HL-60/S4 treated with phorbol 12-myristate 13-acetate at 8.2 ng/mL for 4 days and 3 days (cell line): ENCODE results near the gene ATP2C1.
"Not testable (repeated sequence)": the region's sequence is repeated elsewhere in the genome, so short reads cannot be mapped to it uniquely, and the experiment has no call there.

ENCODE experiments used
- in situ Hi-C: fragments of 300-500 bp; cut with MboI; formaldehyde crosslinking; loops from 2 replicates; pipeline ENCODE4 v1.15.0; 2022; ENCODE audit warnings: low sequenced_read_pairs

Gene ATP2C1, protein sequence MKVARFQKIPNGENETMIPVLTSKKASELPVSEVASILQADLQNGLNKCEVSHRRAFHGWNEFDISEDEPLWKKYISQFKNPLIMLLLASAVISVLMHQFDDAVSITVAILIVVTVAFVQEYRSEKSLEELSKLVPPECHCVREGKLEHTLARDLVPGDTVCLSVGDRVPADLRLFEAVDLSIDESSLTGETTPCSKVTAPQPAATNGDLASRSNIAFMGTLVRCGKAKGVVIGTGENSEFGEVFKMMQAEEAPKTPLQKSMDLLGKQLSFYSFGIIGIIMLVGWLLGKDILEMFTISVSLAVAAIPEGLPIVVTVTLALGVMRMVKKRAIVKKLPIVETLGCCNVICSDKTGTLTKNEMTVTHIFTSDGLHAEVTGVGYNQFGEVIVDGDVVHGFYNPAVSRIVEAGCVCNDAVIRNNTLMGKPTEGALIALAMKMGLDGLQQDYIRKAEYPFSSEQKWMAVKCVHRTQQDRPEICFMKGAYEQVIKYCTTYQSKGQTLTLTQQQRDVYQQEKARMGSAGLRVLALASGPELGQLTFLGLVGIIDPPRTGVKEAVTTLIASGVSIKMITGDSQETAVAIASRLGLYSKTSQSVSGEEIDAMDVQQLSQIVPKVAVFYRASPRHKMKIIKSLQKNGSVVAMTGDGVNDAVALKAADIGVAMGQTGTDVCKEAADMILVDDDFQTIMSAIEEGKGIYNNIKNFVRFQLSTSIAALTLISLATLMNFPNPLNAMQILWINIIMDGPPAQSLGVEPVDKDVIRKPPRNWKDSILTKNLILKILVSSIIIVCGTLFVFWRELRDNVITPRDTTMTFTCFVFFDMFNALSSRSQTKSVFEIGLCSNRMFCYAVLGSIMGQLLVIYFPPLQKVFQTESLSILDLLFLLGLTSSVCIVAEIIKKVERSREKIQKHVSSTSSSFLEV

DNA sequence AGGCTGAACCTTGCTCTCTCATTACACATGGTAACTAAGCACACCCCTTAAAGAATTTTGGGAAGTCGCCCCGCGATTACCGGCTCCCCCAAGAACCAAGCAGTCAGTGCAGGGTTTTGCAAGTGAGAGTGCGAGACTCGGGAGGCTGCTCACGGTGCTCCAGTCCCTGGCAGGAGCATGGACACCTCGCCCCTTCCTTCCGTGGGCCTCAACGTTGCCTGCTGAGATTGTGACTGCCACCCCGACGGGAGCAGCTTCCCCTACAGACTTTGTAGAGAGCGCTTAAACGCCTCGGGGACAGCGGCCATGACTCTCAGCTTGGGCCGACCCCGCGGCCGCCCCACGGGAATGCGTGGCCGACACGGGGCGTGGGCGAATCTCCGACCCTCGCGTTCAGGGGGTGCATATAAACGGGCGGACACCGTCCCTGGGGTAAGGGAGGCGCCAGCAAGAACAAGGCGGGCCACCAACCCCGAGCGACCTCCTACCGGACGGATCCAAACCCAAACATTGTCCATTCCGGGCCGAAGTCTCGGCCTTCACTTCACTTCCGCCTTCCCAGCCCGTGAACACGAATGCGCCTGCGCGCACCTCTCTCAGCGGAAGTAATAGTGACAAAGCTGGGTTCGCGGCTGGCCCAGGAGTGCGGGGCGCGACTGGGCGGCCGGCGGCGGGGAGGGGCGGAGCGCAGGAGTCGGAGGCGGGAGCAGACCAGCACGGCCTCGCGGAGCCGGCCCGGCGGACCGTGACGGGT lies at the start of gene ATP2C1:
TSS of gene ATP2C1 (plus strand) at position 709 of the 754 bp plus-strand sequence. CDS start 686 bp downstream, outside the sequence.
- in situ Hi-C loops: loop anchor here (10.0 kb wide), 1 partner anchor 129 kb away; no protein-coding TSS in a partner anchor

DNA sequence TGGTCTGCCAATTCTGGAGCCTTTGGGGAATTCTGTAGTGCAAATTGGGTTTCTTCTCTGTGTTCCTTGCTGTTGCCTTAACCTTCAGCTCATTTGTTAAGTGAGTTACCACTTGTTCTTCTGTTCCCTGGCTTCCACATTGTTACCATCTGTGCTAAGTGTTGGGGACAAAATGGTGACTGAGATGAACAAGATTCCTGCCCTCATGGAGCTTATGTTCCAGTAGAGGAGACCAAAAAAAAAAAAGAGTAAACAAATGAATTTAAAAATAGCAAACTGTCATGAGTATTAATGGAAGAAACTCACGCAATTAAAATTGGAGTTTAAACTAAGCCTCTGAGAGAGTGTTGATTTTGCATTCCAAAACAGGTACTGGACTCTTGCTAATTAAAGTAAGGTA lies 49.4 kb upstream of the ATP2C1 start:
- in situ Hi-C loops: no loop called here

DNA sequence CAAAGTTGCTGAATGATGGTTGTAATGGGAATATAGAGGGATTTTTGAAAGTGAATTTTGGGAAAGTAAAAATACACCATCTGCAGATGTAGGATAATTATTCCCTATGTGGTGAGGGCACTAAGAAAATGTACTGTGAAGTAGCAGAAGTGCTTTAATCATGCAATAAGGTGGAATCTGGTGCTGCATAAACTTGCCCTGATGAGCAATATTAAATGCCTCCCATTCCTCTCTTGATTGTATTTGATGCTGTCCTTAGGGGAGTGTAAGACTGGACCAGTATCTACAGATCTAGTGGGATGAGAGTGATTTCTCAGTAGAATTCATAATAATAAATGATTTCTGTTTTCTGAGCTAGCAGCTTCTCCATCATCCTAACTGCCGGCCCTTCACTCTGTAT lies 47.7 kb upstream of the ATP2C1 start:
- in situ Hi-C loops: no loop called here

DNA sequence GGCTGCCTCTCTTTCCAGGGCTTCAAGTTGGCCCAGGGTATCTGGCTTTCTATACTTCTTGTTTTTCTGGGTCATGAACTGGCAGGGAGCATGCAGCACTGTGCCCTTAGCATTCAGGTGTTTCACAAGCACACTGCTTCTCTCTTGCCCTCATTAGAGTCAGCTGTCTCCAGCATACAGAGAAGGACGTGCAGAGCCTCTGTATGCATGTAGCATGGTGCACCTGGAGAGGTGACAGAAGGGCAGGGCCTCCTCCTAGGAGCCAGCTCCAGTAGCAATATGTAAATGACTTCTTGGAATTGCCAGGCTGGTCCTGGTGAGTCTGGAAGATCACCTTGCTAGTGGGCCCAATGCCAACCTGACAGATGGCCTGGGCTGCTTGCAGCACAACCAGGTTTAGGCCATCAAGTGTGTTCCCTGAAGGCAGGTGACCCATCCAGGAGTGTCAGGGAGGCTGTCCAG lies 44.8 kb upstream of the ATP2C1 start:
- in situ Hi-C loops: no loop called here

DNA sequence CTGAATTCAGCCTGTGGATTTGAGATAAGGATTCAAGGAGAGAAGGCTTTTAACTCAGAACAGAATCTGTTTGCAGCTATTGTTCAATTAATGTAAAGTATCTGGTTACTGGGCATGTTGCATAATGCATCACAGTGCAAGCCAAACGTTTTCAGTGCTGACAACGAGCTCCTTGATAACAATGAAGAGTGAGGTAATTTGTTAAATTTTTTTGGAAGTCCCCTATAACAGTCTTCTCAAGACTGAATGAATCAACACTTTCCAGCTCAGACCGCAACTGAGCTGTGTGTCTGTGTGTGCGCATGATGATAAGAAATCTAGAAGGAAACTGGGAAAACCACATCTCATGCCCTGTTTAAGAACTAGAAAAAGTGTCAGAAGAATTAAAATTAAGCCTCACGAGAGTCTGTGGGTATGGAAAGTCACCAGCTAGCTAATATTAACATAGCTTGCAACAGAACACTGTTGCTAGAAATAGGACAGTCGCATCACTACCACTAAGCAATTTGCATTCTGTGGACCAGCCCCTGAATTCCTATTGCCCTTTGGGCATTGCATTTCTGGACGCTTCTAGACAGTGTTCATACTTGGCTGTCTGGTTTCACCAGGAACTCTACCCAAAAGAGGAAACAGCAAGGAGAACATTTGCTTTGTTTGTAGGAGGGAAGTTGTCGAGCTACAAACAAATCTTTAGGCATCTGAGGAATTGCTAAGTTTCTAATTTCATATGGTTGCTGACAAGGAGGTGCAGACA lies 43.7 kb upstream of the ATP2C1 start:
- in situ Hi-C loops: no loop called here

DNA sequence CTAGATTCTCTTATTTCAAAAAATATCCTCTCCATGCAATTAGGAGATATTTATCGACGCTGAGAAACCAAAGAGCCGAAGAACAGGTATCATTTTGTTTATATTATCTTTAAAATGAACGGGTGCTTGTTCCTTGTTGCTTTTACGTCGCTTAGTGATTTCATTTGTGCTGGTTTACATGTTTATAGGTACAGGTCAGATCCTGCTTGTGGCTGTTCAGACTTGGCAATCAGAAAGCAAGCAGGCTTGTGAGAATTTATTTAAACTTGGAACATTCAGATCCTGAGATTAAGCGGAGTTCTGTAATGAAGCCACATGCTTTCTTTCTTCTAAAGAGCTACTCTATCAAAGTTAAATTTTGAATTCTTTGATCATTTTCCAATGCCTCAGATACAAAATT lies 43.0 kb upstream of the ATP2C1 start:
- in situ Hi-C loops: no loop called here

DNA sequence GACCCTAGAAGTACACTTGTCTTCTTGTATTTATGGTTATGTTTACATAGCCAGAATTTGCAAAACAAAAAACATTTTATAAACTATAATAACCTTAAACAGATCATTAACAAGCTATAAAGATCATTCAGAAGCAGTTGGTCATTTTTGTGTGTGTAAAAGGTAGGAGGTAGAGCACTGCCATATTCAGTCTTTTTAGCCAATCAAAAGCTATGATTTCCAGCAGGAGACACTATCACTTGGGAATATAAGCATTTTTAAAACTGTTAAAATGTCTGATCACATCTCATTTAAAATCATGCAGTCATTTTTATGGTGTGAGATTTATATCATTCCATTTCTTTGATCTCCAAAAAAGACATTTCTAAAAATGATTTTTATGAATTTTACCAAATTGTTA lies 42.6 kb upstream of the ATP2C1 start:
- in situ Hi-C loops: no loop called here

DNA sequence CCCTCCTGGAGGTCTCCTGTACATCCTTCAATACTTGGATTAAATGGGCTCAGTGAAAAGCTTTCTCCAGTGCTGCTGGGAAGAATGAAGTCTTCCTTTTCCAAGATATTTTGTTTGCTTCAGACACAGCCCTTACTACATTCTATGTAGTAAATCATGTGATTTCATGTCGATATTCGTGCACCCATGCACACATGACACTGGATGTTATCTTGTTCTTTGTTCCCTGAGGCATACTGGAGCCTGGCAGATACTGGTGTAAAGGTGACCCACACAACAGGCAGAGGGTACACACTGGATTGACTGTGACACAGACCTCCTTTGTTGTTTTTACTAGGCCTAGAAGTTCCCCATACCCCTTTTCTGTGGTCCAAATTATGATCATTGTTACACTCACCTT lies 40.3 kb upstream of the ATP2C1 start:
- in situ Hi-C loops: no loop called here

DNA sequence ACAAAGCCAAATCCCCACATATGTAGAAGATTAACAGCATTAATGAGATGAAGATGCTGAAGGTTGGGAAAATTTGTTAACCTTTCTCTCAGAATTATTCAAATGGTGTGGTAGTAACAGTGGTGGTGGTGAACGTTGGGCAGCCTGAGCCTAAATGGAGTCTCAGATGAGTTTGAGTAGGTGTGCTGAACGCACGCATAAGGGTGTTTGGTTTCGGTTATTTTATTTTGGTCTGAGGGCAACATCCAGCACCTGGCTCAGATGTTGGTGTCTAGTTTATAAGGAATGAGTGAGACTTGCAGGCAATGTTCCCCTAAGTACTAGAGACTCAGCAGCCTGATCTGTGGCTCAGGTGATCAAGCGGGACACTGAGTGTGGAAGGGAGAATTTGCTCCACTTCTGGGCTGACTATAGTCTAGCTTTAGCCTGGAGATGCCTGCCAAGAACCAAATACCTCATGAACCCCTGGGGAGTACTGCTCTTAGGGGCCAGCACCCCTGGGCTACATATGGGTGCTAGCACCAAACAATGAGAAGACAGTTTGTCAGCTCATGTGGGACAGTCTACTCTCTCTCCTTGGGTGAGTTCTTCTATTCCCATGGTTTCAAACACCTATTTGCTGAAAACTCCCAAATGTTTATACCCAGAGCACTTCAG lies 39.5 kb upstream of the ATP2C1 start:
- in situ Hi-C loops: no loop called here

DNA sequence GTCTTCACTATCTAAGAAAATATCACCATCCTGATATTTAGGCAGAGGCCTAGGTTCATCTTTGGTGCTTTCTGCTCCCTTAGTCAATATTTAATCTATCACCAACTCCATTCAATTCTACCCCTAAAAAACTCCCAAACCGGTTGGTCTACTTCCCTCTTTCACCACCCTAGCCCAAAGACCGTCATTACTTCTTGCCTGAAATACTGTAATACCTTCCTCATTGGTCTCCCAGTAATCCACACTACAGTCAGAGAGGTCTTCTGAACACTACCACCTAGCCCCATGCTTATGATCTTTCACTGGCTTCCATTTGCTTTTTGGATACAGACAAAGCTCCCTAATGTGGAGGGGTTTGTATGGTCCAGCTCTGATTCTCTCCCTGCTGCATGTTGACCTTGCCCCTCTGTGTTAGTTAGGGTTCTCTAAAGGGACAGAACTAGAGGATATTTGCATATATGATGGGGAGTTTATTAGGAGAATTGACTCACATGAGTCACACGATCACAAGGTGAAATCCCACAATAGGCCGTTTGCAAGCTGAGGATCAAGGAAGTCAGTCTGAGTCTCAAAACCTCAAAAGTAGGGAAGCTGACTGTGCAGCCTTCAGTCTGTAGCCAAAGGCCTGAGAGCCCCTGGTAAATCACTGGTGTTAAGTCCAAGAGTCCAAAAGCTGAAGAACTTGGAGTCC lies 36.4 kb upstream of the ATP2C1 start:
- in situ Hi-C loops: no loop called here

DNA sequence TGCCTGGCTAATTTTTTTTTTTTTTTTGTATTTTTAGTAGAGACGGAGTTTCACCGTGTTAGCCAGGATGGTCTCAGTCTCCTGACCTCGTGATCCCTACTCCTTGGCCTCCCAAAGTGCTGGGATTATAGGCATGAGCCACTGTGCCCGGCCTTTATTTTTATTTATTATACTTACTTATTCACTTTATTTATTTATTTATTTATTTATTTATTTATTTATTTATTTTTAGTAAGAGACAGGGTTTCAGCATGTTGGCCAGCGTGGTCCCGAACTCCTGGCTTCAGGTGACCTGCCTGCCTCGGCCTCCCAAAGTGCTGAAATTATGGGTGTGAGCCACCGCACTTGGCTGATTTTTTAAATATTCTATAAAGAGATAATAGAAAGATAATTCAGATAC lies 31.8 kb upstream of the ATP2C1 start:
- in situ Hi-C loops: not testable (repeated sequence)

DNA sequence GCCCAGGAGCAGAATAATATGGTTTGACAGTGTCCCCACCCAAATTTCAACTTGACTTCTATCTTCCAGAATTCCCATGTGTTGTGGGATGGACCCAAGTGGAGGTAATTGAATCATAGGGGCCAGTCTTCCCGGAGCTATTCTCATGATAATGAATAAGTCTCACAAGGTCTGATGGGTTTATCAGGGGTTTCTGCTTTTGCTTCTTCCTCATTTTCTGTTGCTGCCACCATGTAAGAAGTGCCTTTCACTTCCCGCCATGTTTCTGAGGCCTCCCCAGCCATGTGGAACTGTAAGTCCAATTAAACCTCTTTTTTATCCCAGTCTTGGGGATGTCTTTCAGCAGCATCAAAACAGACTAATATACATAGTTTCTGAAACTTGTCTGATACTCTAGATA lies 28.4 kb upstream of the ATP2C1 start:
- in situ Hi-C loops: no loop called here

DNA sequence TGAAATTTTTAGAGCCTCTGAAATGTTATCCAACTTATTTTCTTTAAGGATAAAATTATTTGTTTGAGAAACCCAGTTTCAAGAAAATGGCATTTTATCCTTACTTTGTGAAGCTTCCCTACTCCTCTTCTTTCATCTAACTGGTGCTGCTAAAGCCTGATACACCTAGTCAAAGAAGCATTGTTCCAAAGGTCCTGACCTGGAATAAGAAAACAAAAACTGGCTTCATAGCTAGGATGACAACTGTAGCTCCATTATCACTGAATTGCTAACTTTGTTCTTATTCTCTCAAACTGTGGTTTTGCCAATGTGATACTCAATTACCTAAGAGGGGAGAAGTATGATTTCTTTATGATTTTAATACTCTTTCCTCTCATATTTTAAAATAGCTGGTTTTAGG lies 27.6 kb upstream of the ATP2C1 start:
- in situ Hi-C loops: no loop called here

DNA sequence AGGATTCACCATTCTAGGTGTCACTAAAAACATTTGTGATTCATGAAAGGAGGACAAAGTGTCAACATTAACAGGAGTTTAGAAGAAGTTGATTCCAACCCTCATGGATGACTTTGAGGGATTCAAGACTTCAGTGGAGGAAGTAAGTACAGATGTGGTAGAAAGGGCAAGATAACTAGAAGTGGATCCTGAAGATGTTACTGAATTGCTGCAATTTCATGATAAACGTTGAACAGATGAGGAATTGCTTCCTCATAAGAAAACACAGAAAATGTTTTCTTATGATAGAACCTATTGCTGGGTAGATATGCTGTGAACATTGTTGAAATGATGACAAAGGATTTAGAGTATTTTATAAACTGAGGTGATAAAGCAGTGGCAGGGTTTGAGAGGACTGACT lies 23.5 kb upstream of the ATP2C1 start:
- in situ Hi-C loops: no loop called here

DNA sequence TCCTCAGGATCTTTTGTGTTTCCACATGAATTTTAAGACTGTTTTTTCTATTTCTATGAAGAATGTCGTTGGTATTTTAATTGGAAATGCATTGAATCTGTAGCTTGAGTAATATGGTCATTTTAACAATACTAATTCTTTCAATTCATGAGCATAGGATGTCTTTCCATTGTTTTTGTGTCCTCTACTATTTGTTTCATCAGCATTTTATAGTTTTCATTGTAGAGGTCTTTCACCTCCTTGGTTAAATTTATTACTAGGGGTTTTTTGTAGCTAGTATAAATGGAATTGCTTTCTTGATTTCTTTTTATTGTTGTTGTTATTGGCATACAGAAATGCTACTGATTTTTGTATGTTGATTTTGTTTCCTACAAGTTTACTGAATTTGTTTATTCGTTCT lies 17.3 kb upstream of the ATP2C1 start:
- in situ Hi-C loops: no loop called here

DNA sequence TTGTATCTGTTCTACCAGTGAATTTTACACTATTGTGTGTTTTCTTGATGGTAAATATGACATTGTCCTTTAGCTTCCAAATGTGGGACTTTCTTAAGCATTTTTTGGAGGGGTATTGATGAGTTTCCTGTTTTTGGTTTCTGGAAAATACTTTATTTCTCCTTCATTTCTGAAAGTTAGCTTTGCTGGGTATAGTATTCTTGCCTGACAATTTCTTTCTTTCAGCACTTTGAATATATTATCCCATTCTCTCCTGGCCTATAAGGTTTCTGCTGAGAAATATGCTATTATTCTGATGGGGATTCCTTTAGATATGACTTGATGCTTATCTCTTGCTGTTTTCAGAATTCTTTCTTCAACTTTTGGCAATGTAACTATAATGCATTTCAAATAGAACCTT lies 15.4 kb upstream of the ATP2C1 start:
- in situ Hi-C loops: no loop called here

DNA sequence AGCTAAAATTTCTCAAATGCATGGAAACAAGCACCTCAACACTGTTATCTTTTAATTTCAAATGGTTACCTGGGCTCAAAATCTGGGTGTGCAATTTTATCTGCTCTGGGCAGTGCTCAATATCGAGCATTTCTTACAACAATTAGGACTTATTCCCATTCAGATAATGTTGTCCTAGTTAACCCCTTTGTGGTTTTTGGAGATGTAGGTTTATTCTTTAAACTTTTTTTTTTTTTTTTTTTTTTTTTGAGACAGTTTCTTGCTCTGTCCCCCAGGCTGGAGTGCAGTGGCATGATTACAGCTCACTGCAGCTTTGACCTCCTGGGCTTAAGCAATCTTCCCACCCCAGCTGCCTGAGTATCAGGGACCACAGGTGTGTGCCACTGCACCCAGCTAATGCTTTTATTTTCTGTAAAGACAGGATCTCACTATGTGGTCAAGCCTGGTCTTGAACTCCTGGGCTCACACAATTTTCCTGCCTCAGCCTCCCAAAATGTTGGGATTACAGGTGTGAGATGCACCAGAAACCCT lies 4.4 kb upstream of the ATP2C1 start:
- in situ Hi-C loops: no loop called here

DNA sequence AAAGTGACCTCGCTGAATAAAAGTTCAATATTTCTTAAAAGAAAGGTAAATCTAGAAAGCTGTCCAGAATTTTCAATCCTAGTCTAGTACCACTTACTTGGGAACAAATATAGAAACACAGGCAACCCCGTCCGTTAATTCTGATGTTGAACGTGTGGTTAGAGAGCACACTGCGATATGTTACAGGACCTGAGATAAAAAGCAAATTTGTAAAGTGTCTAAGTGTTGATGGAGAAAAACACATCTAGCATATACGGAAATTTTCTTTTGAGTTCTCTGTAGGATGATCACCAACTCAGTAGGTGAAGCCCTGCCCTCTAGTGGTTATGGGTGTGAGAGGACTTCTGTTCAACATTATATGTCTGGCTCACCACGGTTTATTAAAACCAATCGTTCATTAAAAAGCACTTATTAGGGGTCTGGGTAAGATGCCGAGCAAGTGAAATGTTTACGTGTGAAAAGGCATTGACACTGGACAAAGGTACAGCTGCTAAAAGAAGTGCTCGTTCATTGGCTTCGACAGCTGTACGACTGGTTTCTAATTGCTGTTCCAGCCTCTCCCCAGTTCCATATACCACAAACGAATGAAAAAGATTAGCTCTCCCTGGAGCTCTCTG lies 1.0 kb upstream of the ATP2C1 start:
- in situ Hi-C loops: loop anchor here (10.0 kb wide), 1 partner anchor 128 kb away; no protein-coding TSS in a partner anchor
